ENCODE measurements around the gene ZDHHC7. TPM values are rescaled to one million over a fixed set of nuclear protein-coding genes. Genes with fewer than 3 reads are reported as not detected.

ZDHHC7 gene
- total and polyA plus RNA-seq, 9 of the 15 experiments (the other 6 are each of a cell fraction or from before 2014, with no cell fraction given) = 1.7 to 49.7 (median 37.4) TPM

DNA sequence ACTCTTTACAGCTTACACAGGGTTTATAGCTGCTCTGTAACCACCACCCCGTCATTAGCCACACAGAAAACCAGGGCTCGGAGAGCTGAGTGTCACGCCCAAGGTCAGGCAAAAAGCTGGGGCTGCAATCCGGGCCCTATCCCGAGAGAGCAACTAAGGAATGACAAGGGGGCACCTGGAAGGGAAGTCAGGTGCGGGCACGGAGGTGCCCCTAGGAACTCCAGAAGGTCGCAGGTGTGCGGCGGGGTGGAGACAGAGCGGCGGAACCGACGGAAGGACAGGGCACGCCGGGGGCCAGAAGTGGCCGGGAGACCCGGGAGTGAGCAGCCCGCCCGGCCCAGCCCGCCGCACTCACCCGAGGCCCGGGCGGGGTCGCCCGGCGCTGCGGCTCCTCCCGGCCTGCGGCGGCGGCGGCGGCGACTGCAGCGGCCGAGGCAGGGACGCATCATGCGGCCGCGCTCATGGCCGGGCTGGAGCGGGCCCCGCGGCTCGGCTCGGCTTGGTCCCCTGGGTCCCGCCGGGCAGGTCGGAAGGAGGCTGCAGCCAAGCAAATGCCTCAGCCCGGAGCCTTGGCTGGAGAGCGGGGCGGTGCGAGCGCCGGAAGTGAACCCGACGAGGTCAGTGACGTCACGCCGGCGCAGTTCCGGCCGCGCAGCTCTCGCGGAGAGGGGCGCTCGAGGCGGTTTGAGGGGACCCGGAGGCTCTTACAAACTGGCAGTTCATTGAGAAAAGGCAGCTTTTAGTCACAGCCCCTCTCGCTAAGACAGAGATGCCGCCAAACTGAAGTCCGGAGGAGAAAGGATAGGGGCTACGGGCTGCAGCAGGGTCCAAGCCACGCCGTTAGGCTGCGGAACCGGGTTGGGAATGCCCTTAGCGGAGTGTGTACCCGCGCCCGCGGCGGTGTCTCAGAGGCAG is at the start of gene ZDHHC7 (continued):
- TF ChIP-seq, protein P1, sequence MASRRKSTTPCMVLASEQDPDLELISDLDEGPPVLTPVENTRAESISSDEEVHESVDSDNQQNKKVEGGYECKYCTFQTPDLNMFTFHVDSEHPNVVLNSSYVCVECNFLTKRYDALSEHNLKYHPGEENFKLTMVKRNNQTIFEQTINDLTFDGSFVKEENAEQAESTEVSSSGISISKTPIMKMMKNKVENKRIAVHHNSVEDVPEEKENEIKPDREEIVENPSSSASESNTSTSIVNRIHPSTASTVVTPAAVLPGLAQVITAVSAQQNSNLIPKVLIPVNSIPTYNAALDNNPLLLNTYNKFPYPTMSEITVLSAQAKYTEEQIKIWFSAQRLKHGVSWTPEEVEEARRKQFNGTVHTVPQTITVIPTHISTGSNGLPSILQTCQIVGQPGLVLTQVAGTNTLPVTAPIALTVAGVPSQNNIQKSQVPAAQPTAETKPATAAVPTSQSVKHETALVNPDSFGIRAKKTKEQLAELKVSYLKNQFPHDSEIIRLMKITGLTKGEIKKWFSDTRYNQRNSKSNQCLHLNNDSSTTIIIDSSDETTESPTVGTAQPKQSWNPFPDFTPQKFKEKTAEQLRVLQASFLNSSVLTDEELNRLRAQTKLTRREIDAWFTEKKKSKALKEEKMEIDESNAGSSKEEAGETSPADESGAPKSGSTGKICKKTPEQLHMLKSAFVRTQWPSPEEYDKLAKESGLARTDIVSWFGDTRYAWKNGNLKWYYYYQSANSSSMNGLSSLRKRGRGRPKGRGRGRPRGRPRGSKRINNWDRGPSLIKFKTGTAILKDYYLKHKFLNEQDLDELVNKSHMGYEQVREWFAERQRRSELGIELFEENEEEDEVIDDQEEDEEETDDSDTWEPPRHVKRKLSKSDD (conservative IDR thresholded peaks at IDR 0.05; ENCODE audit: low read length) = no peak
- TF ChIP-seq GATA2 (CRISPR knock-in tag; IDR thresholded peaks at IDR 0.05) = no peak
- TF ChIP-seq SNRNP70 (optimal IDR thresholded peaks at IDR 0.05; ENCODE audit: low read depth, low read length) = no peak
- TF ChIP-seq ID3 (CRISPR knock-in tag; IDR thresholded peaks at IDR 0.05) = no peak
- peak; percentile 55 for TF ChIP-seq ID3 (tag; IDR thresholded peaks at IDR 0.05)
- no peak; a peak in 1 of 4 replicates for TF ChIP-seq FOXA3 (CRISPR knock-in tag; conservative IDR thresholded peaks at IDR 0.05 in 1 of 2, IDR thresholded peaks at IDR 0.05 in 1 of 2)
- peak; percentile 51; the same call in 1 of the 2 replicates for TF ChIP-seq HBP1 (CRISPR knock-in tag; IDR thresholded peaks at IDR 0.05)
- TF ChIP-seq MCM2 (IDR thresholded peaks at IDR 0.05; ENCODE audit: low read depth) = no peak
- TF ChIP-seq ZBTB33 (CRISPR knock-in tag; IDR thresholded peaks at IDR 0.05) = no peak
- TF ChIP-seq, protein P2, sequence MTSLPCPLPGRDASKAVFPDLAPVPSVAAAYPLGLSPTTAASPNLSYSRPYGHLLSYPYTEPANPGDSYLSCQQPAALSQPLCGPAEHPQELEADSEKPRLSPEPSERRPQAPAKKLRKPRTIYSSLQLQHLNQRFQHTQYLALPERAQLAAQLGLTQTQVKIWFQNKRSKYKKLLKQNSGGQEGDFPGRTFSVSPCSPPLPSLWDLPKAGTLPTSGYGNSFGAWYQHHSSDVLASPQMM (CRISPR knock-in tag; IDR thresholded peaks at IDR 0.05) = no peak
- TF ChIP-seq ZNF586 (CRISPR knock-in tag; conservative IDR thresholded peaks at IDR 0.05) = no peak
- no peak for TF ChIP-seq SRSF3 (IDR thresholded peaks at IDR 0.05; ENCODE audit: insufficient read depth, low read length)
- TF ChIP-seq SAFB (IDR thresholded peaks at IDR 0.05; ENCODE audit: borderline replicate concordance, low read depth, low read length) = no peak
- no peak for TF ChIP-seq NEUROD1 (IDR thresholded peaks at IDR 0.05; ENCODE audit: borderline replicate concordance, low read depth, low read length, partially characterized antibody)
- TF ChIP-seq BDP1 (IDR thresholded peaks at IDR 0.05; ENCODE audit: insufficient read depth, insufficient read length) = no peak
- TF ChIP-seq HDAC1 (IDR thresholded peaks at IDR 0.05) = peak in 1 of 2 experiments; percentile 73; a peak in 1 of 4 replicates
- peak; percentile 83 for TF ChIP-seq ZFX (CRISPR knock-in tag; IDR thresholded peaks at IDR 0.05)
- no peak for TF ChIP-seq CHD1 (IDR thresholded peaks at IDR 0.05; ENCODE audit: low read length)
- TF ChIP-seq ZFP36 (IDR thresholded peaks at IDR 0.05; ENCODE audit: low read depth, low read length, partially characterized antibody) = no peak
- no peak for TF ChIP-seq BCL6 (CRISPR knock-in tag; IDR thresholded peaks at IDR 0.05)
- TF ChIP-seq KDM2B (CRISPR knock-in tag; IDR thresholded peaks at IDR 0.05) = no peak

Data from K562 (cell line).